Hepatocyte (in vitro differentiated cells): ENCODE results near the gene TNFRSF14. TPM values are rescaled to one million over a fixed set of nuclear protein-coding genes. Genes with fewer than 3 reads are reported as not detected.

Experiments
- DNase-seq: peaks from one replicate; pipeline ENCODE4 v3.0.0-alpha.2; 2016; ENCODE audit warnings: low spot score
- H2AFZ ChIP-seq: fragments of 200-600 bp; sonication (generic); 2 replicates; pipeline ENCODE4 v1.6.0; 2016; ENCODE audit warnings: antibody characterized with exemption, mild to moderate bottlenecking
- H3K27ac ChIP-seq: fragments of 200-600 bp; sonication (generic); 2 replicates; pipeline ENCODE4 v1.5.1; 2016; ENCODE audit warnings: mild to moderate bottlenecking
- H3K27me3 ChIP-seq: fragments of 200-600 bp; sonication (generic); 2 replicates; pipeline ENCODE4 v1.6.1; 2016
- H3K36me3 ChIP-seq: fragments of 200-600 bp; sonication (generic); replicated peaks from 2 replicates; pipeline ENCODE4 v1.5.1; 2016; ENCODE audit warnings: low read depth; ENCODE audit not compliant: insufficient read depth
- H3K4me1 ChIP-seq: fragments of 200-600 bp; sonication (generic); 2 replicates; pipeline ENCODE4 v1.5.1; 2016; ENCODE audit warnings: mild to moderate bottlenecking, moderate library complexity; ENCODE audit not compliant: insufficient read depth
- H3K4me2 ChIP-seq: fragments of 200-600 bp; sonication (generic); 2 replicates; pipeline ENCODE4 v1.6.0; 2016
- H3K4me3 ChIP-seq: fragments of 200-600 bp; sonication (generic); 2 replicates; pipeline ENCODE4 v1.5.1; 2016; ENCODE audit warnings: mild to moderate bottlenecking
- H3K79me2 ChIP-seq: fragments of 200-600 bp; sonication (generic); 2 replicates; pipeline ENCODE4 v1.6.0; 2017; ENCODE audit warnings: mild to moderate bottlenecking
- H3K9me2 ChIP-seq: fragments of 200-600 bp; sonication (generic); replicated peaks from 2 replicates; pipeline ENCODE4 v1.6.0; 2017; ENCODE audit warnings: mild to moderate bottlenecking; ENCODE audit not compliant: insufficient read depth
- H3K9me3 ChIP-seq: fragments of 200-600 bp; sonication (generic); 2 replicates; pipeline ENCODE4 v1.5.1; 2016; ENCODE audit warnings: low read depth, mild to moderate bottlenecking
- H4K20me1 ChIP-seq: fragments of 200-600 bp; sonication (generic); 2 replicates; pipeline ENCODE4 v1.6.0; 2016; ENCODE audit warnings: mild to moderate bottlenecking; ENCODE audit not compliant: insufficient read depth, poor library complexity, severe bottlenecking
- EZH2 ChIP-seq: fragments of 200-600 bp; sonication (generic); IDR thresholded peaks from 2 replicates; pipeline ENCODE4 v1.6.1; 2016; ENCODE audit warnings: antibody characterized with exemption, mild to moderate bottlenecking, borderline replicate concordance
- EZH2phosphoT487 ChIP-seq: fragments of 200-600 bp; sonication (generic); IDR thresholded peaks from one replicate; pipeline ENCODE4 v1.6.1; 2018; ENCODE audit warnings: antibody characterized with exemption, mild to moderate bottlenecking, low read depth, moderate library complexity; ENCODE audit not compliant: unreplicated experiment, severe bottlenecking
- WGBS: methylation state at CpG from one replicate; pipeline ENCODE4 v1.1.6; 2016; ENCODE audit warnings: low lambda C conversion rate; ENCODE audit errors: missing lambda C conversion rate; 5-methylcytosine and 5-hydroxymethylcytosine counted together
- polyA plus RNA-seq: library from polyadenylated mRNA; unstranded; fragments of >200 nt; fragmentation: Nextera tagmentation; extraction: Ambion mirVana; gene quantifications from 2 replicates; pipeline ENCODE4 v1.2.1, GENCODE V29; 2016
- total RNA-seq: library from RNA; depleted of rRNA; stranded (reverse); fragments of >200 nt; gene quantifications from 2 replicates; pipeline ENCODE4 v1.2.3, GENCODE V29; 2014
- TF ChIP-seq, protein P1 (sequence below): fragments of 200-600 bp; sonication (generic); IDR thresholded peaks from 2 replicates; pipeline ENCODE4 v1.5.1; 2016; ENCODE audit warnings: antibody characterized with exemption, mild to moderate bottlenecking; ENCODE audit not compliant: poor library complexity

TNFRSF14 gene
- total and polyA plus RNA-seq, 2 experiments from 2014 or later, result 5.3 to 6.1 TPM

DNA sequence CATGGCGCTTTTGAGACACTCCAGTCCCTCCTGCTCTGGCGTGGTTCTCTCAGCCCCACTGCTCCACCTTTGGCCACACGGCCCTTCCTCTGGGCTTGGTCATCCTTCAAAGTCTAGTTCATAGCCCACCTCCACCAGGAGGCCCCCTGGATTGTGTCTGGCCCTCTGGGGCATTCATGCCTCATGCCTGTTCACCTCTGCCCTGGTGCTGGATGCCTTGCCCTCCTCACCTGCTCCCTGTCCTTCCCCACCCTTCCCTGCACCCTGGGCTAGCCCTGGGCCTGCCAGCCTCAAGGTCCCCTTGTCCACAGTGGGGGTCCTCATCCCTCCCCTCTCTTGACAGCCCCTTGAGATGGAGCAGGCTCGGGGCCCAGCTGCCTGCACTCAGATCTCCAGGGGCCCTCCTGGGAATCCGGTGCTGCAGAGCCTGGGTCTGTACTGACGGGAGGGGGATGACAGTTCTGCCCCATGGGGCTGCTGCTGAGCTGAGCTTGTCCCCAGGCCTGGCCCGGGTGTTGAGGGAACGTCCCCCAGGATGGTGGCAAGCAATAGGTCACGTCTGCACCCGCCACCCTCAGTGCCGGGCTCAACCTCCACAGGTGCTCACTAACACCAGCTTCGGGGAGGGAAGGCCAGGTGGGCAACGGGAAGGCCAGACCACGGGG is 48.8 kb downstream of the TNFRSF14 start:
- Histone ChIP-seq H3K9me3 (no peaks in the 10 kb centered on the region), H4K20me1 (no peaks in the 10 kb centered on the region), H2AFZ (no peak overlapping the region), H3K4me1 (no peaks in the 10 kb centered on the region), H3K79me2 (no peaks in the 10 kb centered on the region), H3K27me3 (no peaks in the 10 kb centered on the region), H3K9me2 (no peaks in the 10 kb centered on the region), H3K4me3 (no peak overlapping the region), H3K27ac (no peak overlapping the region), H3K36me3 (no peaks in the 10 kb centered on the region), H3K4me2 (no peak overlapping the region)
- no peak for DNase-seq
- WGBS, result 88% methylated on average over 12 of the region's 14 CpGs
- no peak for TF ChIP-seq EZH2phosphoT487
- TF ChIP-seq, protein P1, sequence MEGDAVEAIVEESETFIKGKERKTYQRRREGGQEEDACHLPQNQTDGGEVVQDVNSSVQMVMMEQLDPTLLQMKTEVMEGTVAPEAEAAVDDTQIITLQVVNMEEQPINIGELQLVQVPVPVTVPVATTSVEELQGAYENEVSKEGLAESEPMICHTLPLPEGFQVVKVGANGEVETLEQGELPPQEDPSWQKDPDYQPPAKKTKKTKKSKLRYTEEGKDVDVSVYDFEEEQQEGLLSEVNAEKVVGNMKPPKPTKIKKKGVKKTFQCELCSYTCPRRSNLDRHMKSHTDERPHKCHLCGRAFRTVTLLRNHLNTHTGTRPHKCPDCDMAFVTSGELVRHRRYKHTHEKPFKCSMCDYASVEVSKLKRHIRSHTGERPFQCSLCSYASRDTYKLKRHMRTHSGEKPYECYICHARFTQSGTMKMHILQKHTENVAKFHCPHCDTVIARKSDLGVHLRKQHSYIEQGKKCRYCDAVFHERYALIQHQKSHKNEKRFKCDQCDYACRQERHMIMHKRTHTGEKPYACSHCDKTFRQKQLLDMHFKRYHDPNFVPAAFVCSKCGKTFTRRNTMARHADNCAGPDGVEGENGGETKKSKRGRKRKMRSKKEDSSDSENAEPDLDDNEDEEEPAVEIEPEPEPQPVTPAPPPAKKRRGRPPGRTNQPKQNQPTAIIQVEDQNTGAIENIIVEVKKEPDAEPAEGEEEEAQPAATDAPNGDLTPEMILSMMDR, result no peak
- TF ChIP-seq EZH2, result no peak

DNA sequence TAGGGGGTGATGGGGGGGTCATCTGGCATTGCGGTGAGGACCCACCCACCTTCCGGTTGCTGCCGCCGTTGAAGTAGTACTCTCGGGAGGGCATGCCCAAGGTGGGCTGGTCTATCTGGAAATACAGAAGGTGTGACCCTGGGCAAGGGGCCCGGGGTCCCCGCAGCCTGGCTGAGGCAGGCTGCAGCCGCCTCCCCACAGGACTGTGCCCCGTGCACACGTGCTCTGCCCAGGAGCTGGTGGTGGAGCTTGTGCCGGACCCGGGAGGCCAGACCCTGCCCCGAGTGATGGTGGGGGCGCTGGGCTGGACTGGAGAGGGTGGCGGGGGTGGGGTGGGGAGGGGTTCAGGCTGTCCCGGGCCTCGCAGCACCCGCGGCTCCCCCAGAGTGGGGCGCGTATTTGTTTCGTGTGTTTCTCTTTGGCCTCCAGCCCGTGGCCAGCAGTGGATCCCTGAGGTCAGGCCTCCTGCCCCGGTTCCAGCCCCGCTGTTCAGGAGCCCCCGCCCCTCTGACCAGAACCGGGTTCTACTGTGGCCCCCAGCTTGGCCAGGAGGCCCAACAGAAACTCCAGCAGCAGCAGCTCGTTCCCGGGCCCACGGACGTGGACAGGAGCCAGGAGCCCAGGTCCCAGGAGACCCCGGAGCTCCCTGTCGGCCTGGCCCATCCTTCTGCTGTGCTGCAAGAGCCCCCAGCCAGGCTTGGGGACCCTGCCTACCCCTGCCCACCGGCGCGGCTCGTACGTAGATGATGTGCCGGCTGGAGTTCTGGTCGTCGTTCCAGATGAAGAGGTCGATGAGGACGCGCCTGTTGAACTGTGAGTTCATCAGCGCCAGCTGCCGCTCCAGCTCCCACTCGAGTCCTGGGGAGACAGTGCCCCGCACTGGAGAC is 49.6 kb downstream of the TNFRSF14 start:
- 95% methylated on average over 26 of the region's 48 CpGs for WGBS
- H3K27ac ChIP-seq, result no peak overlapping the region

DNA sequence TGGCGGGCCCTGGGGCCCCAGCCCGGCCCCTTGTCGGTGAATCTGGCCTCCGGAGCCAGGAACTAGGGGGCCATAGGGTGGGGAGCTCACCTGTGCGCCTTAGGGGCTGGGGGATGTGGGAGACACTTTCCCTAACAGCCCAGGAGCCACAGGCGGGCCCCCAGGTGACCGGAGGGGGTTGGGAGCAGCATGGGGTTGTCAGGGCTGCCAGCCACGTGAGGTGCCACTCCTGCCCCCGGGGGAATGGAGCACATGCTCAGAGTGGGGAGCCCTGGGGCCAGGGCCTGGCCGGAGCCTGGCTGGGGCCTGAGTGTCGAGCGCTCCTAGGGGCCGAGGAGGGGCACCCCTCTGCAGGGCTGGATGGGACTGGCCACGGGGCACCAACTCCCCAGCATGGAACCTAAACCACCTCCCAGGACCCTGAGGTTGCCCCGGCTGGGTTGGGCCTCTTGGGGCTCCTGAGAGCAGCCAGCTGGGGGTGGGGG is 50.3 kb downstream of the TNFRSF14 start:
- no peaks in the 10 kb centered on the region for H3K36me3 ChIP-seq
- H3K27me3 ChIP-seq, result no peaks in the 10 kb centered on the region
- no peak overlapping the region for H3K4me2 ChIP-seq
- no peak for DNase-seq
- no peaks in the 10 kb centered on the region for H3K79me2 ChIP-seq
- H3K4me1 ChIP-seq, result peaks cover 4% of the 10 kb centered on the region
- H2AFZ ChIP-seq, result no peak overlapping the region
- H4K20me1 ChIP-seq, result no peaks in the 10 kb centered on the region
- H3K4me3 ChIP-seq, result no peak overlapping the region
- no peak overlapping the region for H3K27ac ChIP-seq
- H3K9me2 ChIP-seq, result no peaks in the 10 kb centered on the region
- H3K9me3 ChIP-seq, result no peaks in the 10 kb centered on the region
- 86% methylated on average over 8 of the region's 15 CpGs for WGBS
- TF ChIP-seq EZH2 (no peak), EZH2phosphoT487 (no peak)
- TF ChIP-seq, protein P1, result no peak

More for the DNA sequence above, 49.6 kb downstream of the TNFRSF14 start:
- Histone ChIP-seq H3K79me2 (no peaks in the 10 kb centered on the region), H3K36me3 (no peaks in the 10 kb centered on the region), H3K27me3 (no peaks in the 10 kb centered on the region), H3K4me3 (no peak overlapping the region), H4K20me1 (no peaks in the 10 kb centered on the region), H3K4me1 (peaks cover 3% of the 10 kb centered on the region), H3K9me2 (no peaks in the 10 kb centered on the region), H3K4me2 (no peak overlapping the region), H3K9me3 (no peaks in the 10 kb centered on the region), H2AFZ (no peak overlapping the region)
- TF ChIP-seq EZH2phosphoT487 (no peak), EZH2 (no peak)
- TF ChIP-seq, protein P1, result no peak
- no peak for DNase-seq
